Upper lobe of left lung (tissue), 6 donors: ENCODE results near the gene ATL1. TPM values are rescaled to one million over a fixed set of nuclear protein-coding genes. Genes with fewer than 3 reads are reported as not detected.
A peak's percentile ranks its signal among the peaks of the same experiment; 100 is the strongest.

ENCODE experiments used
- ATAC-seq, 2 donors: fragments of 200-7000 bp; cut with Tn5 transposase; one replicate each; pipeline ENCODE4 v1.9.1; 2022; ENCODE audit warnings: mild to moderate bottlenecking in 2 of 2, moderate library complexity in 2 of 2; ENCODE audit not compliant: low FRiP score in 2 of 2
- DNase-seq, 2 donors: peaks; one replicate each; pipeline ENCODE4 v3.0.0-alpha.2; 2019 to 2020
- H3K27ac ChIP-seq, 4 donors: fragments of 200-600 bp; sonication (generic); one replicate each; pipeline ENCODE4 v1.5.1; 2016 to 2019
- H3K27me3 ChIP-seq, 4 donors: fragments of 200-600 bp; sonication (generic); one replicate each; pipeline ENCODE4 v1.5.1; 2017 to 2019
- H3K36me3 ChIP-seq, 4 donors: fragments of 200-600 bp; sonication (generic); one replicate each; pipeline ENCODE4 v1.5.1; 2016 to 2019
- H3K4me1 ChIP-seq, 4 donors: fragments of 200-600 bp; sonication (generic); one replicate each; pipeline ENCODE4 v1.5.1; 2018 to 2019
- H3K4me3 ChIP-seq, 4 donors: fragments of 200-600 bp; sonication (generic); one replicate each; pipeline ENCODE4 v1.5.1; 2017 to 2019; ENCODE audit warnings: mild to moderate bottlenecking in 2 of 4, moderate library complexity in 1 of 4
- H3K9me3 ChIP-seq, 4 donors: fragments of 200-600 bp; sonication (generic); one replicate each; pipeline ENCODE4 v1.5.1; 2018 to 2019
- EP300 ChIP-seq, 4 donors: sonication (generic); formaldehyde crosslinking; IDR thresholded peaks; one replicate each; pipeline ENCODE4 v1.5.1; 2017; ENCODE audit warnings: antibody characterized with exemption in 4 of 4, control low read depth in 2 of 4
- POLR2A ChIP-seq, 4 donors: fragments of 450-650 bp; IDR thresholded peaks; one replicate each; pipeline ENCODE4 v1.5.1; 2016 to 2017; ENCODE audit warnings: antibody characterized with exemption in 4 of 4, mild to moderate bottlenecking in 2 of 4
- POLR2AphosphoS5 ChIP-seq, 2 donors: sonication (generic); formaldehyde crosslinking; IDR thresholded peaks; one replicate each; pipeline ENCODE4 v1.5.1; 2017; ENCODE audit warnings: antibody characterized with exemption in 2 of 2
- WGBS, 2 donors: methylation state at CpG; one replicate each; pipeline ENCODE4 v1.1.5; 2017 to 2018; 5-methylcytosine and 5-hydroxymethylcytosine counted together
- total RNA-seq, 6 donors: library from RNA; depleted of rRNA in 4 of 6; stranded (reverse); fragments of >200 nt in 4 of 6; gene quantifications; one replicate each; pipeline versions ENCODE4 v1.1.0 to v1.2.1, GENCODE V29; 2016 to 2021
- TF ChIP-seq, protein P1 (sequence below), 6 experiments: fragments of 450-650 bp in 4 of 6; fragments of 200-600 bp in 2 of 6; sonication (generic) in 2 of 6; IDR thresholded peaks; one replicate each; pipeline ENCODE4 v1.5.1; 2016 to 2019; ENCODE audit warnings: antibody characterized with exemption in 6 of 6
- donor health status: DM: no; HTN: no; CAD: no; lungs with moderate emphysema.
- donor health status: DM: no; HTN: yes; CAD: no; lungs with severe emphysema.

The ATL1 gene
- total RNA-seq, result 1 to 10 TPM; 1.3 to 7.9 (median 5.3) TPM

- peaks cover 0 to 16% (median 14%) of the 10 kb centered on the region in 4 donors for H3K4me1 ChIP-seq
- H3K36me3 ChIP-seq, result no peaks in the 10 kb centered on the region
- ATAC-seq (peak; percentile 95 to 97), DNase-seq (peak; percentile 75 to 92)
- H3K9me3 ChIP-seq, result no peaks in the 10 kb centered on the region
- no peaks in the 10 kb centered on the region for H3K27me3 ChIP-seq
- peak within 1 kb of the TSS; percentile 85 to 92 (median 90) for H3K27ac ChIP-seq
- 0 to 4% methylated on average over 13 to 43 of the region's 66 CpGs for WGBS, 2 donors
- peak in 1 of 2 donors; percentile 15 for TF ChIP-seq POLR2AphosphoS5 (IDR thresholded peaks at IDR 0.05)
- TF ChIP-seq, protein P1, sequence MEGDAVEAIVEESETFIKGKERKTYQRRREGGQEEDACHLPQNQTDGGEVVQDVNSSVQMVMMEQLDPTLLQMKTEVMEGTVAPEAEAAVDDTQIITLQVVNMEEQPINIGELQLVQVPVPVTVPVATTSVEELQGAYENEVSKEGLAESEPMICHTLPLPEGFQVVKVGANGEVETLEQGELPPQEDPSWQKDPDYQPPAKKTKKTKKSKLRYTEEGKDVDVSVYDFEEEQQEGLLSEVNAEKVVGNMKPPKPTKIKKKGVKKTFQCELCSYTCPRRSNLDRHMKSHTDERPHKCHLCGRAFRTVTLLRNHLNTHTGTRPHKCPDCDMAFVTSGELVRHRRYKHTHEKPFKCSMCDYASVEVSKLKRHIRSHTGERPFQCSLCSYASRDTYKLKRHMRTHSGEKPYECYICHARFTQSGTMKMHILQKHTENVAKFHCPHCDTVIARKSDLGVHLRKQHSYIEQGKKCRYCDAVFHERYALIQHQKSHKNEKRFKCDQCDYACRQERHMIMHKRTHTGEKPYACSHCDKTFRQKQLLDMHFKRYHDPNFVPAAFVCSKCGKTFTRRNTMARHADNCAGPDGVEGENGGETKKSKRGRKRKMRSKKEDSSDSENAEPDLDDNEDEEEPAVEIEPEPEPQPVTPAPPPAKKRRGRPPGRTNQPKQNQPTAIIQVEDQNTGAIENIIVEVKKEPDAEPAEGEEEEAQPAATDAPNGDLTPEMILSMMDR (IDR thresholded peaks at IDR 0.05), result no peak
- TF ChIP-seq EP300 (IDR thresholded peaks at IDR 0.05), result no peak
- peak in 2 of 4 donors; percentile 42 to 44 for TF ChIP-seq POLR2A (IDR thresholded peaks at IDR 0.05)
- peak within 1 kb of the TSS; percentile 56 to 93 (median 76) for H3K4me3 ChIP-seq
Measured at GRCh38 chr14:50559990-50560930, at the start of gene ATL1. TSS of gene ATL1 (plus strand) at chr14:50560145. CDS start at chr14:50560266, 121 bp downstream.

DNA sequence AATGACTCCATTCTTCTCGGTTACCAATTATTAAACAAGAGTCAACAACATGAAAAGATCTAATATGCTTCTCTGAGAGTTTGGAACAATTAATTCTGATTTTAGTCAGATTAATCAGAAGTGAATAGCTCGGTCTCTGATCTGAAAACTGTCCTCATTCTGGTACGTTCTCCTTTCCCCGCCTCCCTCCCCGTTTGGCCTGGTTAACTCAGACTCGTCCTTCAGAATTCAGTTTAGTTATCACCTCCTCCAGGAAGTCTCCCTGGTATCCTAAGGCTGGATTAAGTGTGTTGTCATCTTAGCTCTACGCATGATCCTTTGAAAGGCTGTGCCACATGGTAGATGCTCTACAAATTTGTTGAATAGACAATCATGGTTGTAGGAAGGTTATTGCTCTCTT is 49.8 kb upstream of the ATL1 start:
- Histone ChIP-seq H3K27ac (no peak overlapping the region), H3K9me3 (no peaks in the 10 kb centered on the region), H3K4me3 (no peak overlapping the region), H3K4me1 (peaks cover 0 to 3% (median 0%) of the 10 kb centered on the region in 4 donors), H3K27me3 (no peaks in the 10 kb centered on the region), H3K36me3 (no peaks in the 10 kb centered on the region)
- 89 to 93% methylated on average over 7 of the region's 7 CpGs for WGBS, 2 donors
- DNase-seq, result no peak
- no peak for ATAC-seq
- no peak for TF ChIP-seq POLR2A (IDR thresholded peaks at IDR 0.05)
- no peak for TF ChIP-seq EP300 (IDR thresholded peaks at IDR 0.05)
- TF ChIP-seq, protein P1 (IDR thresholded peaks at IDR 0.05), result no peak
- TF ChIP-seq POLR2AphosphoS5 (IDR thresholded peaks at IDR 0.05), result no peak

DNA sequence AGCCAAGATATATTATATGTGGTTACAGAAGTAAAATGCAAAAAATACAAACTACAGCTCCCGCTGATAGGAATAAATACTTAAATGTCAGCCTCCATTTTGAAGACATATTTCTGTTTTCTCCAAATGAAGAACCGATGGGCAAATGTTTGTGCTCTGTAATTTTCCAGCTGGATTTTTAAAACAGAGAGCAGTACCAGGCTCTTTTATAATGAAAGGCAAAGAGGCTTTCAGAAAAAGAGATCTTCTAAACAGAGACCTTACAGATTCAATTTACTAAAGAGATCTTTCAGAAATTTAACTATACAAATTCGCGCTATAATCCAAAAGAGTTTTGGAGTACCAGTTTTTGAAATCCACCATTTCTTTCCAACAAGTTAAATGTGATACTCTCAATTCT is 47.5 kb upstream of the ATL1 start:
- Histone ChIP-seq H3K9me3 (no peaks in the 10 kb centered on the region), H3K4me3 (no peak overlapping the region), H3K4me1 (peaks cover 0 to 13% (median 5%) of the 10 kb centered on the region in 4 donors), H3K27ac (no peak overlapping the region), H3K36me3 (no peaks in the 10 kb centered on the region), H3K27me3 (no peaks in the 10 kb centered on the region)
- no peak for DNase-seq
- WGBS, 2 donors, result 92 to 94% methylated on average over 4 of the region's 4 CpGs
- ATAC-seq, result no peak
- TF ChIP-seq, protein P1 (IDR thresholded peaks at IDR 0.05), result no peak
- TF ChIP-seq POLR2A (IDR thresholded peaks at IDR 0.05) (no peak), EP300 (IDR thresholded peaks at IDR 0.05) (no peak), POLR2AphosphoS5 (IDR thresholded peaks at IDR 0.05) (no peak)

DNA sequence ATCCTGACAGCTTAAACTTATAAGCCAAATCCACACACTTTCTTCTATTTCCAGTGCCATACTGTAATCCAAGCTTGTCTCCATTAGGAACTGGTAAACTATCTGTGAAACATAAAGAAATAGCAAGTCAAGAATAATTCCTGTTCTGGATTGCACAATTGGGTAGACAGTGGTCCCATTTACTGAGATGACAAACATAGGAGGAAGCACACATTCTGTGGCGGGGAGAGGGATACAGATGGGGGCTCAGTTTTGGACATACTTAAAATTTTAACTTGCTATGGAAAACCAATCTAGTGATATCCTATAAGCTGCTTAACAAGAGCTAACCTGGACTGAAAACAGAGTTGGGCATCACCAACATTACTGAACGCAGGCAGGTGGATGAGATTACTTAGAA is 43.9 kb upstream of the ATL1 start:
- DNase-seq (no peak), ATAC-seq (no peak)
- no peaks in the 10 kb centered on the region for H3K9me3 ChIP-seq
- peaks cover 2 to 16% (median 7%) of the 10 kb centered on the region in 4 donors for H3K4me1 ChIP-seq
- no peaks in the 10 kb centered on the region for H3K36me3 ChIP-seq
- H3K27ac ChIP-seq, result no peak overlapping the region
- H3K4me3 ChIP-seq, result no peak overlapping the region
- H3K27me3 ChIP-seq, result no peaks in the 10 kb centered on the region
- TF ChIP-seq POLR2A (IDR thresholded peaks at IDR 0.05), result no peak
- no peak for TF ChIP-seq POLR2AphosphoS5 (IDR thresholded peaks at IDR 0.05)
- TF ChIP-seq EP300 (IDR thresholded peaks at IDR 0.05), result no peak
- TF ChIP-seq, protein P1 (IDR thresholded peaks at IDR 0.05), result no peak
- 91% methylated on average over 2 of the region's 2 CpGs for WGBS, 2 donors
